ENCODE measurements around the gene EVL.

Gene EVL

DNA sequence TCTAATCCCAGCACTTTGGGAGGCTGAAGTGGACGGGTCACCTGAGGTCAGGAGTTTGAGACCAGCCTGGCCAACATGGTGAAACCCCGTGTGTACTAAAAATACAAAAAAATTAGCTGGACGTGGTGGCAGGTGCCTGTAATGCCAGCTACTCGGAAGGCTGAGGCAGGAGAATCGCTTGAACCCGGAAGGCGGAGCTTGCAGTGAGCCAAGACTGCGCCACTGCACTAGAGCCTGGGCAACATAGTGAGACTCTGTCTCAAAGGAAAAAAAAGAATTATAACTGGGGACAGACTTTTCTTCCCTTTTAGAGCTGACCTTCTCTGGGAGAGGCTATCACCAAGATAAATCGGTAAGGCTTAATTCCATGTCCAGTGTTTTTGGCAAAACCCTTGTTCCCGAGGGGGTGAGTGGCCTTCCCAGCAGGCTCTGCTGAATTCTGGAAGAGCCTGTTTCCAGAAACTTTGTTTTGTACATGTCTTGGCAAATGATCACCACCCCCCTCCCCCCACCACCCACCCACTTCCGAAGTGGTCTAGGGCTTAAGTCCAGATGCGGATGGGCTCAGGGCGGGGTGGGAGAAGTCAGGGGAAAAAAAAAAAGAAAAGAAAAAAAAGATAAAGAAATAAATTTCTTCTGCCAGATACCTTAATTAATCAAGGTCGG lies 126.5 kb downstream of the EVL start:
- Histone ChIP-seq H3K4me3 (ENCODE audit: low read length, poor library complexity, severe bottlenecking) (peak overlapping the region; percentile 86), H3K9me2 (replicated peaks; ENCODE audit: low read depth, low read length) (no peaks in the 10 kb centered on the region), H3K27me3 (ENCODE audit: insufficient read depth, low read length, poor library complexity, severe bottlenecking) (no peaks in the 10 kb centered on the region), H4K20me1 (ENCODE audit: insufficient read depth, low read length, poor library complexity, severe bottlenecking) (no peaks in the 10 kb centered on the region), H3K79me2 (ENCODE audit: insufficient read depth, low read length) (peaks cover 26% of the 10 kb centered on the region), H3F3A (ENCODE audit: low read depth) (no peaks in the 10 kb centered on the region), H3K9ac (ENCODE audit: low read depth, low read length, poor library complexity, severe bottlenecking) (peak overlapping the region; percentile 98), H3K9me3 (ENCODE audit: insufficient read depth, low read depth, low read length) (no peaks in the 10 kb centered on the region), H2AFZ (ENCODE audit: low read length) (peak overlapping the region; percentile 84; the same call in 1 of the 2 replicates), H3K36me3 (ENCODE audit: insufficient read depth, low read length) (no peaks in the 10 kb centered on the region), H3K4me2 (ENCODE audit: low read depth, low read length, poor library complexity, severe bottlenecking) (peak overlapping the region; percentile 89), H3K4me1 (ENCODE audit: insufficient read depth, low read length, poor library complexity, severe bottlenecking) (peaks cover 17% of the 10 kb centered on the region)
- TF ChIP-seq, protein P1, sequence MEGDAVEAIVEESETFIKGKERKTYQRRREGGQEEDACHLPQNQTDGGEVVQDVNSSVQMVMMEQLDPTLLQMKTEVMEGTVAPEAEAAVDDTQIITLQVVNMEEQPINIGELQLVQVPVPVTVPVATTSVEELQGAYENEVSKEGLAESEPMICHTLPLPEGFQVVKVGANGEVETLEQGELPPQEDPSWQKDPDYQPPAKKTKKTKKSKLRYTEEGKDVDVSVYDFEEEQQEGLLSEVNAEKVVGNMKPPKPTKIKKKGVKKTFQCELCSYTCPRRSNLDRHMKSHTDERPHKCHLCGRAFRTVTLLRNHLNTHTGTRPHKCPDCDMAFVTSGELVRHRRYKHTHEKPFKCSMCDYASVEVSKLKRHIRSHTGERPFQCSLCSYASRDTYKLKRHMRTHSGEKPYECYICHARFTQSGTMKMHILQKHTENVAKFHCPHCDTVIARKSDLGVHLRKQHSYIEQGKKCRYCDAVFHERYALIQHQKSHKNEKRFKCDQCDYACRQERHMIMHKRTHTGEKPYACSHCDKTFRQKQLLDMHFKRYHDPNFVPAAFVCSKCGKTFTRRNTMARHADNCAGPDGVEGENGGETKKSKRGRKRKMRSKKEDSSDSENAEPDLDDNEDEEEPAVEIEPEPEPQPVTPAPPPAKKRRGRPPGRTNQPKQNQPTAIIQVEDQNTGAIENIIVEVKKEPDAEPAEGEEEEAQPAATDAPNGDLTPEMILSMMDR (conservative IDR thresholded peaks at IDR 0.05; ENCODE audit: low read length): no peak
- no peak for TF ChIP-seq EZH2phosphoT487 (IDR thresholded peaks at IDR 0.05; ENCODE audit: borderline replicate concordance)

DNA sequence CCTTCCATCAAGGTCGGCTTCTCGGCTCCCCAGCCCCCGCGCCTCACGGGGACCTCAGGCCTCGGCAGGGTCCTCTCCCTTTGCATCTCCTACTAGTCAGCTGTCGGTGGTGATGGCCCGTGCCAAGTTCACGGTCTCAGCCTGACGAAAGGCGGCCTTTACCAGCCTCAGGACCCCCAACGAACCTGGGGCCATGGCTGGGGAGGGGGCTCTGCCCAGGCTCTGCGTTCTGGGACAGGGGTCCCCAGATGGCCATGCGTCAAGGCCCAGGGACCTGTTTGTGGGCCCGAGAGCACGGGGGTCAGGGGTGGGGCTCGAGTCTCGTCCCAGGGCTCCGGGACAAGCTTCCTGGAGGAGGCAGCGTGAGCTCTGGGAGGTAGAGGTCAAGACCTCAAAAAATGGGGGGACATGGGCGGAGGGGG lies 127.0 kb downstream of the EVL start:
- H3K9me2 ChIP-seq (replicated peaks; ENCODE audit: low read depth, low read length): no peaks in the 10 kb centered on the region
- H3K9ac ChIP-seq (ENCODE audit: low read depth, low read length, poor library complexity, severe bottlenecking): peak overlapping the region; percentile 98
- H3K4me3 ChIP-seq (ENCODE audit: low read length, poor library complexity, severe bottlenecking): peak overlapping the region; percentile 86
- H3F3A ChIP-seq (ENCODE audit: low read depth): no peaks in the 10 kb centered on the region
- H2AFZ ChIP-seq (ENCODE audit: low read length): peak overlapping the region; percentile 84
- no peaks in the 10 kb centered on the region for H3K9me3 ChIP-seq (ENCODE audit: insufficient read depth, low read depth, low read length)
- H3K79me2 ChIP-seq (ENCODE audit: insufficient read depth, low read length): peaks cover 26% of the 10 kb centered on the region
- peak overlapping the region; percentile 89 for H3K4me2 ChIP-seq (ENCODE audit: low read depth, low read length, poor library complexity, severe bottlenecking)
- H4K20me1 ChIP-seq (ENCODE audit: insufficient read depth, low read length, poor library complexity, severe bottlenecking): no peaks in the 10 kb centered on the region
- H3K27me3 ChIP-seq (ENCODE audit: insufficient read depth, low read length, poor library complexity, severe bottlenecking): no peaks in the 10 kb centered on the region
- TF ChIP-seq, protein P1 (conservative IDR thresholded peaks at IDR 0.05; ENCODE audit: low read length): no peak
- no peak for TF ChIP-seq EZH2phosphoT487 (IDR thresholded peaks at IDR 0.05; ENCODE audit: borderline replicate concordance)
- H3K36me3 ChIP-seq (ENCODE audit: insufficient read depth, low read length): no peaks in the 10 kb centered on the region
- peaks cover 17% of the 10 kb centered on the region for H3K4me1 ChIP-seq (ENCODE audit: insufficient read depth, low read length, poor library complexity, severe bottlenecking)

DNA sequence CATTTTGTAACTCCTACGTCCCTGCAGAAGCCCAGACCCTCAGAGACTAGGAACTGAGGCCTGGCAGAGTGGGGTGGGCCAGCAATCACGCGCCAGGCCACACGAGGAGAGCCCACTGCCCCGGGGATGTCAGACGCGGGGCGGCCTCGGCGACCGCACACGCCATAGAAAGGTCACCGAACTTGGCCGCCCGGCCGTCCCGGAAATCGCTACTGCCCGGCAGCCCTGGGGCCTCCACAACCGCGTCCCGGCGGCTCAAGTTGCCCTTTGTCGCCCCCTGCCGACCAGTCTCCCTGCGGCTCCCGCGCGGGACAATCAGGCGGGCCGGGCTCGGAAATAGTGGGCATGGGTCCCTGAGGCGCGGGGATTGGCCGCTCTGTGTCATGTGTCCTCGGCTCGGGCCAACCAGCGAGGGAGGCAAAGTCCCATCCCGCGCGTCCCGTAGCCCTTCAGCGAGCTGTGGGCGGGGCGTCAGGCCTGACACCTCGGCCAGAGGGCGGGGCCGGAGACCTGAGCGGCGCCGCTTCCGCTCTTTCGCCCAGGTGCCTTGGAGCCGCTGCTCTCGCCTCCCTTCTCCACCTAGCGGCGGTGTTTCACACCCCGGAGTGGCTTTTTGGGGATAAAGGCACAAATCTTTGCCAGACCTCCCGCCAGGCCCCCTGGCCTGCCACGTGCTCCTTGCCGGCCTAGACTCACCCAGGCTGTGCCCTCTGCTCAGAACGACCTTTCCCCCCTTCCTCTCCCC lies 127.6 kb downstream of the EVL start:
- Histone ChIP-seq H3K9me3 (ENCODE audit: insufficient read depth, low read depth, low read length) (no peaks in the 10 kb centered on the region), H3K9ac (ENCODE audit: low read depth, low read length, poor library complexity, severe bottlenecking) (peak overlapping the region; percentile 98), H3K4me2 (ENCODE audit: low read depth, low read length, poor library complexity, severe bottlenecking) (peak overlapping the region; percentile 89), H2AFZ (ENCODE audit: low read length) (peak overlapping the region; percentile 93), H3K36me3 (ENCODE audit: insufficient read depth, low read length) (no peaks in the 10 kb centered on the region), H3F3A (ENCODE audit: low read depth) (no peaks in the 10 kb centered on the region), H3K9me2 (replicated peaks; ENCODE audit: low read depth, low read length) (no peaks in the 10 kb centered on the region), H3K27me3 (ENCODE audit: insufficient read depth, low read length, poor library complexity, severe bottlenecking) (no peaks in the 10 kb centered on the region), H3K4me3 (ENCODE audit: low read length, poor library complexity, severe bottlenecking) (peak overlapping the region; percentile 86), H3K4me1 (ENCODE audit: insufficient read depth, low read length, poor library complexity, severe bottlenecking) (peaks cover 17% of the 10 kb centered on the region), H3K79me2 (ENCODE audit: insufficient read depth, low read length) (peaks cover 26% of the 10 kb centered on the region), H4K20me1 (ENCODE audit: insufficient read depth, low read length, poor library complexity, severe bottlenecking) (no peaks in the 10 kb centered on the region)
- TF ChIP-seq, protein P1 (conservative IDR thresholded peaks at IDR 0.05; ENCODE audit: low read length): peak; percentile 67
- TF ChIP-seq EZH2phosphoT487 (IDR thresholded peaks at IDR 0.05; ENCODE audit: borderline replicate concordance): no peak

Data from Loucy (cell line).